ENCODE results near the gene SLC22A7. TPM values are rescaled to one million over a fixed set of nuclear protein-coding genes. Genes with fewer than 3 reads are reported as not detected.

Gene SLC22A7
- total and polyA plus RNA-seq, 2 of the 8 experiments (the other 6 are each of a cell fraction or from before 2014, with no cell fraction given), result not detected

- H3K23me2 ChIP-seq (ENCODE audit: low read depth, low read length), result peaks cover 12% of the 10 kb centered on the region; the same call in 1 of the 2 replicates
- no peaks in the 10 kb centered on the region for H3K4me1 ChIP-seq (replicated peaks in 1 of 4; ENCODE audit: control insufficient read depth in 3 of 4, insufficient read depth in 4 of 4, low read length in 3 of 4)
- H3K14ac ChIP-seq (ENCODE audit: insufficient read length), result no peak overlapping the region
- no peak overlapping the region for H3K23ac ChIP-seq (ENCODE audit: insufficient read length)
- no peak overlapping the region for H3K4ac ChIP-seq (replicated peaks; ENCODE audit: insufficient read length, low read depth, low read length)
- H4K5ac ChIP-seq (ENCODE audit: insufficient read length, low read depth, low read length), result no peak overlapping the region
- peaks cover 0 to 8% of the 10 kb centered on the region in 2 experiments for H4K20me1 ChIP-seq (replicated peaks in 1 of 2; ENCODE audit: control insufficient read depth in 1 of 2, insufficient read depth in 2 of 2, low read length in 2 of 2)
- H3K4me3 ChIP-seq (ENCODE audit: extremely low read depth in 1 of 4, insufficient read depth in 2 of 4, low read depth in 3 of 4, low read length in 4 of 4), result no peak overlapping the region
- H2AK5ac ChIP-seq (ENCODE audit: low read depth, low read length), result peak overlapping the region; percentile 89; the same call in 1 of the 2 replicates
- peaks cover 0 to 2% (median 0%) of the 10 kb centered on the region in 4 experiments; a peak in 1 of 7 replicates for H3K27me3 ChIP-seq (replicated peaks in 1 of 4; ENCODE audit: control insufficient read depth in 3 of 4, extremely low read depth in 1 of 4, insufficient read depth in 3 of 4, low read length in 3 of 4)
- no peak overlapping the region for H2BK5ac ChIP-seq (ENCODE audit: low read depth, low read length)
- WGBS, 2 experiments (ENCODE audit: extremely low coverage in 1 of 2, insufficient coverage in 1 of 2, insufficient read length in 1 of 2, insufficient replicate concordance in 2 of 2, low coverage in 1 of 2, low lambda C conversion rate in 2 of 2, missing lambda C conversion rate in 1 of 2), result 88% methylated on average over 3 of the region's 3 CpGs; no CpG with 5 or more reads in 1 of the 2 experiments
- peak overlapping the region; percentile 87 for H3K56ac ChIP-seq (replicated peaks; ENCODE audit: insufficient read length, low read depth, low read length)
- no peak overlapping the region for H3K18ac ChIP-seq (ENCODE audit: extremely low read depth, low read length)
- H3K9ac ChIP-seq (replicated peaks in 1 of 4; ENCODE audit: extremely low read depth in 1 of 4, low read depth in 3 of 4, low read length in 3 of 4), result no peak overlapping the region
- no peak overlapping the region for H4K8ac ChIP-seq (ENCODE audit: extremely low read depth, insufficient read depth, low read length)
- H4K91ac ChIP-seq (replicated peaks; ENCODE audit: insufficient read length, low read length), result no peak overlapping the region
- H2BK12ac ChIP-seq (ENCODE audit: low read depth, low read length), result peak overlapping the region; percentile 13; the same call in 1 of the 2 replicates
- no peak overlapping the region for H2AFZ ChIP-seq (ENCODE audit: low read length)
- H3K79me2 ChIP-seq (ENCODE audit: control insufficient read depth in 1 of 2, insufficient read depth in 2 of 2, low read length in 2 of 2), result no peaks in the 10 kb centered on the region
- ChIA-PET POLR2A (ENCODE audit: partially characterized antibody) (no interaction called here), CTCF (ENCODE audit: partially characterized antibody) (interaction anchor here (2.4 kb wide), 1 partner anchor 13 kb away, joined by 12 read pairs; the partner anchor contains the start of gene CRIP3)
- no peak for TF ChIP-seq POLR2AphosphoS5 (IDR thresholded peaks at IDR 0.05; ENCODE audit: low read depth, low read length)
- TF ChIP-seq CBX5 (IDR thresholded peaks at IDR 0.05; ENCODE audit: low read depth, low read length), result no peak
- DNase-seq (ENCODE audit: low read depth in 1 of 2, low spot score in 2 of 2), result no peak
- no peaks in the 10 kb centered on the region for H3K79me1 ChIP-seq (ENCODE audit: low read depth, low read length)
- no peak overlapping the region for H3K27ac ChIP-seq (ENCODE audit: low read depth, low read length)
- no peak overlapping the region for H2BK120ac ChIP-seq (replicated peaks; ENCODE audit: low read depth, low read length)
- H2BK20ac ChIP-seq (ENCODE audit: low read length), result no peak overlapping the region
- H3K9me3 ChIP-seq (ENCODE audit: insufficient read depth in 2 of 2, low read depth in 1 of 2, low read length in 1 of 2), result no peaks in the 10 kb centered on the region
- H3K4me2 ChIP-seq (ENCODE audit: insufficient read depth in 1 of 2, low read depth in 2 of 2, low read length in 2 of 2), result no peak overlapping the region
- no peak overlapping the region for H2BK15ac ChIP-seq (ENCODE audit: low read length)
- FAIRE-seq, result no peak
- no peaks in the 10 kb centered on the region; a peak in 1 of 8 replicates for H3K36me3 ChIP-seq (ENCODE audit: control insufficient read depth in 2 of 4, insufficient read depth in 4 of 4, low read length in 3 of 4)
Measured at GRCh38 chr6:43294536-43294935, 3.5 kb upstream of the SLC22A7 start.
